ENCODE measurements around the gene CYP4V2. TPM values are rescaled to one million over a fixed set of nuclear protein-coding genes. Genes with fewer than 3 reads are reported as not detected.

The CYP4V2 gene
- total RNA-seq, 1 experiment from 2014 or later = 2.0 TPM

GRCh38 chr4:186204686-186205085, 13.3 kb downstream of the CYP4V2 start (continued):
- no peak for TF ChIP-seq PRDM15 (CRISPR knock-in tag; IDR thresholded peaks at IDR 0.05)
- no peak for TF ChIP-seq NR1H2 (CRISPR knock-in tag; IDR thresholded peaks at IDR 0.05)
- no peak for TF ChIP-seq USF1 (CRISPR knock-in tag; IDR thresholded peaks at IDR 0.05)
- TF ChIP-seq TEAD4 (CRISPR knock-in tag; IDR thresholded peaks at IDR 0.05) = no peak

- Mint-ChIP-seq H3K27ac (no peak overlapping the region), H3K9me3 (peaks cover 32% of the 10 kb centered on the region), H3K4me3 (no peak overlapping the region), H3K27me3 (ENCODE audit: low read depth) (no peaks in the 10 kb centered on the region), H3K4me1 (peaks cover 28% of the 10 kb centered on the region), H3K36me3 (peaks cover 18% of the 10 kb centered on the region)
- no peak for DNase-seq (ENCODE audit: low spot score)
- no peak; the same call in 1 of the 2 replicates for ATAC-seq
- POLR2A ChIA-PET = no interaction called here
- CTCF ChIA-PET = no interaction called here
- TF ChIP-seq AR (CRISPR knock-in tag; IDR thresholded peaks at IDR 0.05) (no peak), MAX (CRISPR knock-in tag; IDR thresholded peaks at IDR 0.05) (no peak), E2F4 (CRISPR knock-in tag; IDR thresholded peaks at IDR 0.05; ENCODE audit: borderline replicate concordance, low read depth) (no peak), NR1H2 (CRISPR knock-in tag; IDR thresholded peaks at IDR 0.05) (no peak), SP1 (CRISPR knock-in tag; conservative IDR thresholded peaks at IDR 0.05) (no peak), JAZF1 (CRISPR knock-in tag; IDR thresholded peaks at IDR 0.05) (no peak), ZNF671 (CRISPR knock-in tag; IDR thresholded peaks at IDR 0.05) (no peak), ZNF281 (CRISPR knock-in tag; IDR thresholded peaks at IDR 0.05) (no peak), SMAD3 (CRISPR knock-in tag; IDR thresholded peaks at IDR 0.05; ENCODE audit: borderline replicate concordance) (no peak), ZNF425 (CRISPR knock-in tag; conservative IDR thresholded peaks at IDR 0.05) (no peak), GABPB1 (CRISPR knock-in tag; IDR thresholded peaks at IDR 0.05) (no peak), ESRRA (CRISPR knock-in tag; IDR thresholded peaks at IDR 0.05; ENCODE audit: borderline replicate concordance) (no peak), NR2C2 (CRISPR knock-in tag; IDR thresholded peaks at IDR 0.05) (no peak), RELA (CRISPR knock-in tag; IDR thresholded peaks at IDR 0.05; ENCODE audit: borderline replicate concordance) (no peak), FOXP1 (CRISPR knock-in tag; IDR thresholded peaks at IDR 0.05; ENCODE audit: borderline replicate concordance) (no peak), ZNF423 (CRISPR knock-in tag; IDR thresholded peaks at IDR 0.05) (no peak), ATF6 (CRISPR knock-in tag; IDR thresholded peaks at IDR 0.05) (no peak), IRF2 (CRISPR knock-in tag; IDR thresholded peaks at IDR 0.05; ENCODE audit: borderline replicate concordance, low read depth) (no peak)
These were observed 13.8 kb downstream of the CYP4V2 start for GRCh38 chr4:186205156-186205555.
